Esophagus squamous epithelium (tissue), 5 donors: ENCODE results near the gene UQCR11. TPM values are rescaled to one million over a fixed set of nuclear protein-coding genes. Genes with fewer than 3 reads are reported as not detected.

Experiments
- DNase-seq: peaks from one replicate; lab custom pipeline; 2025; lab: John Stamatoyannopoulos, UW
- H3K27ac ChIP-seq, 4 donors: fragments of 200-600 bp; sonication (generic); one replicate each; pipeline ENCODE4 v1.5.1; 2016 to 2019; ENCODE audit warnings: mild to moderate bottlenecking in 1 of 4
- H3K27me3 ChIP-seq, 4 donors: fragments of 200-600 bp; sonication (generic); 1 replicate in 3 of 4; 2 replicates in 1 of 4; pipeline versions ENCODE4 v1.5.1 to v1.6.0; 2017 to 2021; ENCODE audit warnings: antibody characterized with exemption in 1 of 4
- H3K36me3 ChIP-seq, 3 donors: fragments of 200-600 bp; sonication (generic); one replicate each; pipeline ENCODE4 v1.5.1; 2016 to 2019
- H3K4me1 ChIP-seq, 3 donors: fragments of 200-600 bp; sonication (generic); one replicate each; pipeline ENCODE4 v1.5.1; 2017 to 2019
- H3K4me3 ChIP-seq, 4 donors: fragments of 200-600 bp; sonication (generic); 1 replicate in 3 of 4; 2 replicates in 1 of 4; pipeline ENCODE4 v1.5.1; 2016 to 2019; ENCODE audit warnings: mild to moderate bottlenecking in 2 of 4, moderate library complexity in 1 of 4
- H3K9me3 ChIP-seq, 3 donors: fragments of 200-600 bp; sonication (generic); one replicate each; pipeline ENCODE4 v1.5.1; 2016 to 2019
- POLR2A ChIP-seq, 4 donors: fragments of 450-650 bp; IDR thresholded peaks; one replicate each; pipeline ENCODE4 v1.6.1; 2017; ENCODE audit warnings: antibody characterized with exemption in 4 of 4, mild to moderate bottlenecking in 4 of 4, moderate library complexity in 3 of 4
- WGBS, 2 donors: methylation state at CpG; one replicate each; pipeline ENCODE4 v1.1.5; 2018; 5-methylcytosine and 5-hydroxymethylcytosine counted together
- intact Hi-C: fragments of 100-400 bp; cut with DNase I; formaldehyde crosslinking; loops from one replicate; pipeline ENCODE4 v1.15.0; 2022
- total RNA-seq, 4 donors: library from RNA; depleted of rRNA; stranded (reverse); fragments of >200 nt; gene quantifications; one replicate each; pipeline ENCODE4 v1.1.0, GENCODE V29; 2016
- TF ChIP-seq, protein P1 (sequence below), 6 experiments: fragments of 450-650 bp in 4 of 6; fragments of 200-600 bp in 2 of 6; sonication (generic) in 2 of 6; IDR thresholded peaks; one replicate each; pipeline ENCODE4 v1.5.1; 2016 to 2019; ENCODE audit warnings: antibody characterized with exemption in 6 of 6, mild to moderate bottlenecking in 4 of 6, moderate library complexity in 4 of 6
- donor health status: DM: yes; HTN: yes; CAD: no.

Gene UQCR11
- total RNA-seq, 4 donors from 2014 or later = 47.1 to 74.4 (median 59.1) TPM

DNA sequence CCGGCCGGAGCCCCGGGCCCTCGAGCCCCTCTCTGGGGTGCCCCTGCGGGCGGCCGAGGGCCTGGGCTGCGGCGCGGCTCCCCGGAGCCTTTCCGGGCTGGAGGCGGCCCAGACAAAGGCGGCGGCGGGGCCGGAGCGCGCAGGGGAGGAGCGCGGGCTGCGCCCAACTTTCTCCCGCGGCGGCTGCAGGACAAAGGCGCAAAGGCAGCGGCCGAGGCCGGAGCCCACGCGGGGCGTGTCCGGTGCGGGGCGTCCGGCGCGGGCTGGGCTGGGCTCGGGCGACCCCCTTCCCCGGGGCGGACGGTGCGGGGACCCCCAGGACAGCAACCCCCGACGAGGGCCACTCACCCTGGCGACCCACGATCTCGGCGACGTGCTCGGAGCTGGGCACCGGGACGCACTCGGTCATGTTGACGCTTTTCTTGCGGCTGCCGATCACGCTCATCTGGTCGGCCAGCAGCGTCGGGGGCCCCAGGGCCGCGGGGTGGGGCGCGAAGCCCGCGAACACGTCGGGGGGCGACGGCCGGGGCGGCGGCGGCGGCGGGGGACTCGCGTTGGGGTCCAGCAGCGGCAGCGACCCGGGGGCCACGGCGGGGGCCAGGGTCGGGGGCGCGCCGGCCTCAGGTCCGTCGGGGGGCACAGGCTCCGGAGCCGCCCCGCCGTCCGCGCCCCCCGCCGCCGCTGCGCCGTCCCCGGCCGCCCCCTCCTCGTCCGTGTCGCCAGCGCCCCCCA is 38.0 kb downstream of the UQCR11 start:
- H3K27me3 ChIP-seq = peaks cover 0 to 13% (median 0%) of the 10 kb centered on the region in 4 donors

GRCh38 chr19:1566392-1567115 is 38.7 kb downstream of the UQCR11 start:
- 0 to 31% methylated on average over 1 to 5 of the region's 42 CpGs for WGBS, 2 donors
- Histone ChIP-seq H3K4me1 (peaks cover 17 to 38% (median 25%) of the 10 kb centered on the region in 3 donors), H3K36me3 (no peaks in the 10 kb centered on the region), H3K4me3 (peak overlapping the region; percentile 57 to 89 (median 79)), H3K27ac (peak overlapping the region; percentile 74 to 92 (median 86)), H3K27me3 (peaks cover 0 to 13% (median 0%) of the 10 kb centered on the region in 4 donors), H3K9me3 (no peaks in the 10 kb centered on the region)
- intact Hi-C loops = no loop called here
- no peak for DNase-seq
- peak in 3 of 4 donors; percentile 31 to 57 (median 53) for TF ChIP-seq POLR2A (IDR thresholded peaks at IDR 0.05)
- TF ChIP-seq, protein P1, sequence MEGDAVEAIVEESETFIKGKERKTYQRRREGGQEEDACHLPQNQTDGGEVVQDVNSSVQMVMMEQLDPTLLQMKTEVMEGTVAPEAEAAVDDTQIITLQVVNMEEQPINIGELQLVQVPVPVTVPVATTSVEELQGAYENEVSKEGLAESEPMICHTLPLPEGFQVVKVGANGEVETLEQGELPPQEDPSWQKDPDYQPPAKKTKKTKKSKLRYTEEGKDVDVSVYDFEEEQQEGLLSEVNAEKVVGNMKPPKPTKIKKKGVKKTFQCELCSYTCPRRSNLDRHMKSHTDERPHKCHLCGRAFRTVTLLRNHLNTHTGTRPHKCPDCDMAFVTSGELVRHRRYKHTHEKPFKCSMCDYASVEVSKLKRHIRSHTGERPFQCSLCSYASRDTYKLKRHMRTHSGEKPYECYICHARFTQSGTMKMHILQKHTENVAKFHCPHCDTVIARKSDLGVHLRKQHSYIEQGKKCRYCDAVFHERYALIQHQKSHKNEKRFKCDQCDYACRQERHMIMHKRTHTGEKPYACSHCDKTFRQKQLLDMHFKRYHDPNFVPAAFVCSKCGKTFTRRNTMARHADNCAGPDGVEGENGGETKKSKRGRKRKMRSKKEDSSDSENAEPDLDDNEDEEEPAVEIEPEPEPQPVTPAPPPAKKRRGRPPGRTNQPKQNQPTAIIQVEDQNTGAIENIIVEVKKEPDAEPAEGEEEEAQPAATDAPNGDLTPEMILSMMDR (IDR thresholded peaks at IDR 0.05) = no peak

More for the DNA sequence above, 38.0 kb downstream of the UQCR11 start:
- peak overlapping the region; percentile 57 to 89 (median 79) for H3K4me3 ChIP-seq
- intact Hi-C loops = no loop called here
- H3K27ac ChIP-seq = peak overlapping the region; percentile 74 to 92 (median 86)
- H3K36me3 ChIP-seq = no peaks in the 10 kb centered on the region
- peaks cover 17 to 38% (median 25%) of the 10 kb centered on the region in 3 donors for H3K4me1 ChIP-seq
- DNase-seq = no peak
- no peaks in the 10 kb centered on the region for H3K9me3 ChIP-seq
- no CpG with 5 or more reads among the region's 108 CpGs for WGBS, 2 donors
- no peak for TF ChIP-seq POLR2A (IDR thresholded peaks at IDR 0.05)
- TF ChIP-seq, protein P1 (IDR thresholded peaks at IDR 0.05) = no peak

- no peaks in the 10 kb centered on the region for H3K9me3 ChIP-seq
- no peaks in the 10 kb centered on the region for H3K36me3 ChIP-seq
- 86 to 93% methylated on average over 2 to 3 of the region's 6 CpGs for WGBS, 2 donors
- peaks cover 10 to 23% (median 21%) of the 10 kb centered on the region in 3 donors for H3K4me1 ChIP-seq
- H3K27me3 ChIP-seq = no peaks in the 10 kb centered on the region
- DNase-seq = no peak
- H3K4me3 ChIP-seq = no peak overlapping the region
- intact Hi-C loops = no loop called here
- no peak for TF ChIP-seq POLR2A (IDR thresholded peaks at IDR 0.05)
- TF ChIP-seq, protein P1 (IDR thresholded peaks at IDR 0.05) = no peak
- H3K27ac ChIP-seq = no peak overlapping the region
Measured at GRCh38 chr19:1563251-1563650, 42.0 kb downstream of the UQCR11 start.

GRCh38 chr19:1561236-1561842 is 43.9 kb downstream of the UQCR11 start:
- intact Hi-C loops = no loop called here
- Histone ChIP-seq H3K27me3 (no peaks in the 10 kb centered on the region), H3K36me3 (peaks cover 0 to 6% (median 0%) of the 10 kb centered on the region in 3 donors), H3K9me3 (no peaks in the 10 kb centered on the region), H3K4me1 (peaks cover 7 to 11% (median 9%) of the 10 kb centered on the region in 3 donors), H3K4me3 (no peak overlapping the region), H3K27ac (no peak overlapping the region)
- DNase-seq = no peak
- TF ChIP-seq POLR2A (IDR thresholded peaks at IDR 0.05) = no peak
- TF ChIP-seq, protein P1 (IDR thresholded peaks at IDR 0.05) = no peak
- WGBS, 2 donors = 90 to 95% methylated on average over 4 to 14 of the region's 17 CpGs
